Measurements from ENCODE around the gene SH3D21. TPM values are rescaled to one million over a fixed set of nuclear protein-coding genes. Genes with fewer than 3 reads are reported as not detected.
A peak's percentile ranks its signal among the peaks of the same experiment; 100 is the strongest.

SH3D21 gene
- total and polyA plus RNA-seq, 2 donors: 1.8 to 3.5 TPM

- Histone ChIP-seq H3K27ac (ENCODE audit: low read depth) (peak overlapping the region; percentile 14), H3K36me3 (ENCODE audit: insufficient read depth) (no peaks in the 10 kb centered on the region), H3K4me1 (ENCODE audit: insufficient read depth) (no peaks in the 10 kb centered on the region), H3K4me3 (ENCODE audit: low read depth, low read length) (no peak overlapping the region)
- DNase-seq (ENCODE audit: extremely low spot score): no peak
- 33% methylated on average over 18 of the region's 18 CpGs for WGBS
Observed at GRCh38 chr1:36366091-36366661, 60.0 kb downstream of the SH3D21 start.

- 84% methylated on average over 5 of the region's 5 CpGs for WGBS
- no peaks in the 10 kb centered on the region for H3K4me1 ChIP-seq (ENCODE audit: insufficient read depth)
- no peak overlapping the region for H3K4me3 ChIP-seq (ENCODE audit: low read depth, low read length)
- H3K36me3 ChIP-seq (ENCODE audit: insufficient read depth): no peaks in the 10 kb centered on the region
- H3K27ac ChIP-seq (ENCODE audit: low read depth): no peak overlapping the region
- no peak for DNase-seq (ENCODE audit: extremely low spot score)
Observed at GRCh38 chr1:36367066-36367465, 60.9 kb downstream of the SH3D21 start.

GRCh38 chr1:36367798-36368197, 61.6 kb downstream of the SH3D21 start:
- H3K36me3 ChIP-seq (ENCODE audit: insufficient read depth): no peaks in the 10 kb centered on the region
- no peak for DNase-seq (ENCODE audit: extremely low spot score)
- H3K4me1 ChIP-seq (ENCODE audit: insufficient read depth): no peaks in the 10 kb centered on the region
- H3K4me3 ChIP-seq (ENCODE audit: low read depth, low read length): no peak overlapping the region
- H3K27ac ChIP-seq (ENCODE audit: low read depth): no peak overlapping the region
- 83% methylated on average over 4 of the region's 4 CpGs for WGBS

GRCh38 chr1:36369061-36369861, 63.1 kb downstream of the SH3D21 start:
- no peak for DNase-seq (ENCODE audit: extremely low spot score)
- H3K27ac ChIP-seq (ENCODE audit: low read depth): no peak overlapping the region
- H3K36me3 ChIP-seq (ENCODE audit: insufficient read depth): no peaks in the 10 kb centered on the region
- no peaks in the 10 kb centered on the region for H3K4me1 ChIP-seq (ENCODE audit: insufficient read depth)
- 57% methylated on average over 7 of the region's 7 CpGs for WGBS
- no peak overlapping the region for H3K4me3 ChIP-seq (ENCODE audit: low read depth, low read length)

Other genes with a start within 250 kb of the SH3D21 start
- gene TEKT2, start 222.3 kb upstream of the SH3D21 start, total RNA-seq: 0.37 TPM
- 0.13 TPM for gene TEKT2, start 222.3 kb upstream of the SH3D21 start, polyA plus RNA-seq
- 17.2 TPM for gene ADPRS, start 217.5 kb upstream of the SH3D21 start, total RNA-seq
- gene ADPRS, start 217.5 kb upstream of the SH3D21 start, polyA plus RNA-seq: 26.3 TPM
- 11.7 TPM for gene COL8A2, start 181.1 kb upstream of the SH3D21 start, total RNA-seq
- gene COL8A2, start 181.1 kb upstream of the SH3D21 start, polyA plus RNA-seq: 21.9 TPM
- 43.9 TPM for gene TRAPPC3, start 156.9 kb upstream of the SH3D21 start, total RNA-seq
- 76.9 TPM for gene TRAPPC3, start 156.9 kb upstream of the SH3D21 start, polyA plus RNA-seq
- gene MAP7D1, start 150.2 kb upstream of the SH3D21 start, total RNA-seq: 31.7 TPM
- 144 TPM for gene MAP7D1, start 150.2 kb upstream of the SH3D21 start, polyA plus RNA-seq
- 67.3 TPM for gene THRAP3, start 81.9 kb upstream of the SH3D21 start, total RNA-seq
- 52.4 TPM for gene THRAP3, start 81.9 kb upstream of the SH3D21 start, polyA plus RNA-seq
- gene EVA1B, start 17.3 kb downstream of the SH3D21 start, total RNA-seq: 27.7 TPM
- 74.7 TPM for gene EVA1B, start 17.3 kb downstream of the SH3D21 start, polyA plus RNA-seq
- 11.8 TPM for gene STK40, start 79.6 kb downstream of the SH3D21 start, total RNA-seq
- gene STK40, start 79.6 kb downstream of the SH3D21 start, polyA plus RNA-seq: 73.5 TPM
- gene LSM10, start 91.5 kb downstream of the SH3D21 start, total RNA-seq: 4.1 TPM
- 78.9 TPM for gene LSM10, start 91.5 kb downstream of the SH3D21 start, polyA plus RNA-seq
- 12.4 TPM for gene OSCP1, start 144.1 kb downstream of the SH3D21 start, total RNA-seq
- 10.6 TPM for gene OSCP1, start 144.1 kb downstream of the SH3D21 start, polyA plus RNA-seq
- 26.0 TPM for gene MRPS15, start 158.0 kb downstream of the SH3D21 start, total RNA-seq
- gene MRPS15, start 158.0 kb downstream of the SH3D21 start, polyA plus RNA-seq: 69.9 TPM
- gene CSF3R, start 176.5 kb downstream of the SH3D21 start, total RNA-seq: 5.3 TPM
- gene CSF3R, start 176.5 kb downstream of the SH3D21 start, polyA plus RNA-seq: 4.7 TPM

Measured in urinary bladder (tissue), 4 donors.